Activated CD8-positive, alpha-beta T cell treated with anti-CD3 and anti-CD28 coated beads for 36 hours (primary cell): ENCODE measurements around the gene OR51Q1. TPM values are rescaled to one million over a fixed set of nuclear protein-coding genes. Genes with fewer than 3 reads are reported as not detected.

Experiments
- ATAC-seq: fragments of 200-7000 bp; cut with Tn5 transposase; one replicate; pipeline ENCODE4 v1.10.0; 2021; ENCODE audit warnings: mild to moderate bottlenecking, moderate library complexity
- CTCF ChIA-PET: fragments of 350-600 bp; sonication (Branson Sonifier 250); formaldehyde crosslinking; loops from one replicate; lab custom pipeline; 2021; ENCODE audit warnings: antibody characterized with exemption; lab: Charles Lee
- POLR2A ChIA-PET: fragments of 350-600 bp; sonication (Branson Sonifier 250); formaldehyde crosslinking; loops from one replicate; lab custom pipeline; 2021; ENCODE audit warnings: antibody characterized with exemption; lab: Charles Lee
- DNase-seq: peaks from one replicate; pipeline ENCODE4 v3.0.0-alpha.2; 2020
- H3K27ac Mint-ChIP-seq: one replicate; pipeline ENCODE4 v1.8.0; 2021; ENCODE audit warnings: mild to moderate bottlenecking, mixed read lengths
- H3K27me3 Mint-ChIP-seq: one replicate; pipeline ENCODE4 v1.8.0; 2021; ENCODE audit warnings: mixed read lengths
- H3K36me3 Mint-ChIP-seq: one replicate; pipeline ENCODE4 v1.8.0; 2021; ENCODE audit warnings: low read depth, mixed read lengths
- H3K4me1 Mint-ChIP-seq: one replicate; pipeline ENCODE4 v1.8.0; 2021; ENCODE audit warnings: low read depth, mixed read lengths
- H3K4me3 Mint-ChIP-seq: one replicate; pipeline ENCODE4 v1.8.0; 2021; ENCODE audit warnings: mild to moderate bottlenecking, moderate library complexity, mixed read lengths
- H3K9me3 Mint-ChIP-seq: one replicate; pipeline ENCODE4 v1.8.0; 2021; ENCODE audit warnings: mixed read lengths
- intact Hi-C: fragments of 100-400 bp; cut with micrococcal nuclease; formaldehyde crosslinking; loops from one replicate; pipeline ENCODE4 v1.10.0; 2022
- total RNA-seq, 2 experiments: library from RNA; stranded (reverse); gene quantifications; one replicate each; pipeline ENCODE4 v1.2.3, GENCODE V29; 2021
- TF ChIP-seq, protein P1 (sequence below): fragments of 200-600 bp; IDR thresholded peaks from one replicate; pipeline ENCODE4 v1.8.0; 2022; ENCODE audit warnings: antibody characterized with exemption, mild to moderate bottlenecking

The OR51Q1 gene
- total RNA-seq, 2 experiments from 2014 or later = not detected

DNA sequence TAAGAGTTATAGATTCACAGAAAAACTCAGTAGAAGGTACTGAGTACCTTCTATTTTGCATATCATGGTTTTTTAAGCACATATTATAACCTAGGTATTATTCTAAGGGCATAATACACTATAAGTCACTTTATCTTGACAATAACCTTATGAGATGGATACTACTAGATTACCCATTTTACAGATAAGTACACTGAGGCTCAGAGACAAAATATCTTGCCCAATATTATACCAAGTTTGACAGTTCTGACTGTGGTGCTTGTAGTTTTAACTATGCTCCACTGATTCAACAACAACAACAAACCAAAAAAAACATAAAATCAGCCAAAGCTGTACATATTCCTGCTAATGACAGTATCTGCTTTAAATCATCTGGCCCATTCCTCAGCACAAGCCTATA, 27.8 kb upstream of the OR51Q1 start:
- H3K27me3 Mint-ChIP-seq = no peaks in the 10 kb centered on the region
- H3K9me3 Mint-ChIP-seq = no peaks in the 10 kb centered on the region
- TF ChIP-seq, protein P1, sequence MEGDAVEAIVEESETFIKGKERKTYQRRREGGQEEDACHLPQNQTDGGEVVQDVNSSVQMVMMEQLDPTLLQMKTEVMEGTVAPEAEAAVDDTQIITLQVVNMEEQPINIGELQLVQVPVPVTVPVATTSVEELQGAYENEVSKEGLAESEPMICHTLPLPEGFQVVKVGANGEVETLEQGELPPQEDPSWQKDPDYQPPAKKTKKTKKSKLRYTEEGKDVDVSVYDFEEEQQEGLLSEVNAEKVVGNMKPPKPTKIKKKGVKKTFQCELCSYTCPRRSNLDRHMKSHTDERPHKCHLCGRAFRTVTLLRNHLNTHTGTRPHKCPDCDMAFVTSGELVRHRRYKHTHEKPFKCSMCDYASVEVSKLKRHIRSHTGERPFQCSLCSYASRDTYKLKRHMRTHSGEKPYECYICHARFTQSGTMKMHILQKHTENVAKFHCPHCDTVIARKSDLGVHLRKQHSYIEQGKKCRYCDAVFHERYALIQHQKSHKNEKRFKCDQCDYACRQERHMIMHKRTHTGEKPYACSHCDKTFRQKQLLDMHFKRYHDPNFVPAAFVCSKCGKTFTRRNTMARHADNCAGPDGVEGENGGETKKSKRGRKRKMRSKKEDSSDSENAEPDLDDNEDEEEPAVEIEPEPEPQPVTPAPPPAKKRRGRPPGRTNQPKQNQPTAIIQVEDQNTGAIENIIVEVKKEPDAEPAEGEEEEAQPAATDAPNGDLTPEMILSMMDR = no peak
- H3K27ac Mint-ChIP-seq = no peak overlapping the region
- no peaks in the 10 kb centered on the region for H3K4me1 Mint-ChIP-seq
- H3K36me3 Mint-ChIP-seq = no peaks in the 10 kb centered on the region
- no peak for DNase-seq
- no peak overlapping the region for H3K4me3 Mint-ChIP-seq
- POLR2A ChIA-PET = no interaction called here
- CTCF ChIA-PET = no interaction called here
- intact Hi-C loops = no loop called here
- ATAC-seq = no peak

DNA sequence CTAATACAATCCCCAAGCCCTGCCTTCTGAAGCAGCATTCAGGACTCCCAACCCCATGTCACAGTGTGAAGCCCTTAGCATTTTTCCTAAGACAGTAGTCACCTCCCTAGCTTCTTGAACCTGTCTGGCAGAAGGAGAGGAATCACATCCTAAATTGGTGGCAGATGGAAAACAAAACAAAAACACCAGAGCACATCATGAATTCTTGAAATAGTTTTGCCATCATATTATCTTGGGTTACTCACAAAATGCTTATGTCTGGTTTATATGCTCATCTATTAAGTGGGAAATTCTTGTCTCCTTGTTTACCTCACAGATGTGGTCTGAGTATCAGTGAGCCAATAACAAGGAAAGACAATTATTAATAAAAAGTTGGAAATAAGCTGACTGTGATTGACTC, 23.0 kb upstream of the OR51Q1 start:
- TF ChIP-seq, protein P1 = no peak
- Mint-ChIP-seq H3K36me3 (no peaks in the 10 kb centered on the region), H3K27ac (no peak overlapping the region), H3K27me3 (no peaks in the 10 kb centered on the region), H3K4me1 (no peaks in the 10 kb centered on the region), H3K9me3 (no peaks in the 10 kb centered on the region), H3K4me3 (no peak overlapping the region)
- POLR2A ChIA-PET = no interaction called here
- DNase-seq (no peak), ATAC-seq (no peak)
- CTCF ChIA-PET = no interaction called here
- intact Hi-C loops = no loop called here

DNA sequence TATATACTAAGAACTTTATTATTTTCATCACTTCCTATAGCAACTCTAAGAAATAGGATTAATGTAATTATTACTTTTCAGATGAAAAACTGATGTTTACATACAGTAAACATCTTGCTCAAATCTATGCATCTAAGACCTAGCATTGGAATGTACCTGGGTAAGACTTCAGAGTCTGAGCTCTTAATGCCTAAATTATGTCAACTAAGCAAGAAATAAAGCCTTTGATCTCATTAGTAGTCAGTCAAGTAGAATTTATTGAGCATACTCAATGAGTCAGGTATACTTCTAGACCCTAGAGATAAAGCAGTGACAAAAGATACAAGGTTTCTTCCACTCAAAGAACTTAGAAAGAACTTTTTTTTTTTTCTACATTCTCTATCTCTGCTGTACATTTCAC, 16.7 kb upstream of the OR51Q1 start:
- DNase-seq = no peak
- Mint-ChIP-seq H3K4me1 (no peaks in the 10 kb centered on the region), H3K27me3 (peaks cover 11% of the 10 kb centered on the region), H3K9me3 (no peaks in the 10 kb centered on the region), H3K4me3 (no peak overlapping the region), H3K27ac (no peak overlapping the region), H3K36me3 (no peaks in the 10 kb centered on the region)
- POLR2A ChIA-PET = no interaction called here
- ATAC-seq = no peak
- TF ChIP-seq, protein P1 = no peak
- intact Hi-C loops = no loop called here
- CTCF ChIA-PET = no interaction called here

DNA sequence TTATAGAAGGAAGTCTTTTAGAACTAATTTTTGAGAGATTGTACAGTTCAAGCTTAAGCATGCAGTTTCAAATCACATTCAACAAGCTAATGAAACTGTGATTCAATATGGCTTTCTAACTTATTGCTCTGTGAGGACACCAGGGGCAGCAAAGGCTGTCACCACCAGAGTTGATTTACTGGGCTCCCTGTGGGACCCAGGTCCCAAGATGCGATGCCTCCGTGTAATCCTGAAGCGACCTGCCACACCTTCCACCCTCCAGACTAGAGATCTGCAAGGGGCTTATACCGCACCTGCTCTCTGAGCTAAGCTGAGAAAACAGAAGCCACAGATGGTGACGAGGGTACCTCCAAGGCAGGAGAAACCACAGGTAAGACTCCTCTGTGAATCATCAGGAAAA, 918 bp upstream of the OR51Q1 start:
- Mint-ChIP-seq H3K4me1 (no peaks in the 10 kb centered on the region), H3K9me3 (no peaks in the 10 kb centered on the region), H3K36me3 (no peaks in the 10 kb centered on the region), H3K27me3 (peaks cover 5% of the 10 kb centered on the region), H3K4me3 (no peak overlapping the region), H3K27ac (no peak overlapping the region)
- ChIA-PET POLR2A (no interaction called here), CTCF (no interaction called here)
- TF ChIP-seq, protein P1 = no peak
- DNase-seq (no peak), ATAC-seq (no peak)
- intact Hi-C loops = no loop called here

DNA sequence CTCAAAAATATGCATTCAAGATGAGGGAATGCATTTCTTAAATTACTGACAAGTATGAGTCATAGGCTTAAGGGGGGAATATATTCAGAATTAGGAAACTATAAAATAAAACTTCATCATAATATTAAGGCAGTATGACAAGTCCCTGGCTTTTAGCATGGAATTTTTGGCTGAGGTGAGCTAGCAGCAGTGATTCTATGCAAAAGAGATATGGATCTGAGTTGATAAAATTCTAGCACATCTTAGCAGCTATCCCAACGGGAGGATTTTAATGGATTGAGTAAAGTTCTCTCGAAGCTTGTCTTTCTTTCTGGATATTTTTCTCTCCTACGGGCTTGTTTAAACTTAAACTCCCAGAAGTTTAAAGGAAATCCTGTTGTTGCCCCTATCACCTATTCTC, 1.2 kb downstream of the OR51Q1 start:
- intact Hi-C loops = no loop called here
- ChIA-PET POLR2A (no interaction called here), CTCF (no interaction called here)
- no peak overlapping the region for H3K4me3 Mint-ChIP-seq
- no peaks in the 10 kb centered on the region for H3K36me3 Mint-ChIP-seq
- H3K27ac Mint-ChIP-seq = no peak overlapping the region
- H3K4me1 Mint-ChIP-seq = no peaks in the 10 kb centered on the region
- peaks cover 5% of the 10 kb centered on the region for H3K27me3 Mint-ChIP-seq
- TF ChIP-seq, protein P1 = no peak
- no peak for ATAC-seq
- DNase-seq = no peak
- H3K9me3 Mint-ChIP-seq = no peaks in the 10 kb centered on the region
